ENCODE data around the gene FAM111B. TPM values are rescaled to one million over a fixed set of nuclear protein-coding genes. Genes with fewer than 3 reads are reported as not detected.
"Not testable (repeated sequence)": the region's sequence is repeated elsewhere in the genome, so short reads cannot be mapped to it uniquely, and the experiment has no call there.

The FAM111B gene
- total and polyA plus RNA-seq, 8 donors = 0.05 to 0.73 (median 0.19) TPM; not detected in 1

- intact Hi-C loops (cut with DNase I) = no loop called here
- no peak for FAIRE-seq
- Histone ChIP-seq H3K36me3 (no peaks in the 10 kb centered on the region), H3K9me3 (no peaks in the 10 kb centered on the region), H3K27me3 (peaks cover 0 to 5% (median 2%) of the 10 kb centered on the region in 4 donors), H3K4me1 (no peaks in the 10 kb centered on the region), H3K27ac (no peak overlapping the region), H3K4me3 (no peak overlapping the region)
- WGBS, 2 donors = 84 to 90% methylated on average over 4 of the region's 4 CpGs
- ATAC-seq = no peak
- no peak for TF ChIP-seq CTCF (IDR thresholded peaks at IDR 0.05)
- DNase-seq = no peak
These were observed 18.9 kb upstream of the FAM111B start for GRCh38 chr11:59088162-59088561.

GRCh38 chr11:59093576-59093975, 13.5 kb upstream of the FAM111B start:
- H3K36me3 ChIP-seq; FAIRE-seq; DNase-seq; H3K27ac ChIP-seq; intact Hi-C loops (cut with DNase I); H3K9me3 ChIP-seq; H3K4me3 ChIP-seq; H3K27me3 ChIP-seq; ATAC-seq; H3K4me1 ChIP-seq: not testable (repeated sequence)

DNA sequence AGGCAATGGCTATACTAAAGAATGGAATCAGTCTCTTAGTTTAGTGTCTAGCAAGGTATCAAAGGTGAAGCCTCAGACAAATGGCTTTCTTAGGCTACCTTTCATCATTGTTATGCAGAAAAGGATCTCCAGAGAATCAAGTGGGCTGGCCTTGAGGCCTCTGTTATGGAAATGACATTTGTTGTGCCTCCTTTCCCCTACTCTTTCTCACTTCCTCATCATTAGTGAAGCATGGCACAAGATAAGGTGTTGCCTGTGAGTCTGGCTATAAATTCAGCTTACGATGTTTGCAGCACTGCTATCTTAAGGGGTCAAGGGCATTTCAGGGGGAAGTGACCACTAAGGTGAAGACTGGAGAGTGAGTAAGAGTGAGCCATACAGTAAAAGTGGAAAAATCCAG, 11.8 kb upstream of the FAM111B start:
- H3K4me3 ChIP-seq; H3K27me3 ChIP-seq; H3K27ac ChIP-seq; DNase-seq; H3K9me3 ChIP-seq; H3K4me1 ChIP-seq; ATAC-seq; intact Hi-C loops (cut with DNase I); FAIRE-seq; H3K36me3 ChIP-seq: not testable (repeated sequence)
- 38 to 41% methylated on average over 1 of the region's 1 CpG for WGBS, 2 donors

DNA sequence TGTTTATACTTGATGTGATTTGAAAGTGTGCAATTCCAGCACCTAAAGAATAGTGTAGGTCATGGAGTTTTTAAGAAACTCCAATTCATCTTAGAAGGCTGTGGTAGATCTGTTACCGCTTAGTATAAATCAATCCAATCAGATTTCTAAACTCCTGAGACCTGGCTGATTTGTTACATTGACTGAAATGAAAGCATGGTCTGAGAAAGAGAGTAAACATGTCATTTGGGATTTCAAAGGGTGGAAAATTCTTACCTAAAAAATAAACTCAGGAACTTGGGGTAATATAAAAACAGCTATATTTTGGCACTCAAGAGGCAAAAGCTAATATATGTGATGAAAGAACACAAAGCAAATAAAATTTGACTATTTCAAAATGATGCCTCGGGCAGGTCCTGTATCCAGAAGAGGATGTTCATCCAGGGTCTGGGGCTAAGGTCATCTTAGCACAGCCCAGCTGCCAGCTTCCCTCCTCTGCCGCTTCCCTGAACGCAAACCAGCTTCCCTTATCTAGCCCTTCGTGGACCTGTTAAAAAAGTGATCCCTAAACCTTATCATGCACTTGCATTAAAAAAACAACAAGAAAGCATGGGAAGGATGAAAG, 11.0 kb upstream of the FAM111B start:
- WGBS, 2 donors = 56 to 58% methylated on average over 5 of the region's 5 CpGs
- ATAC-seq; FAIRE-seq; H3K4me3 ChIP-seq; H3K27ac ChIP-seq; H3K36me3 ChIP-seq; DNase-seq; intact Hi-C loops (cut with DNase I); H3K27me3 ChIP-seq; H3K9me3 ChIP-seq; H3K4me1 ChIP-seq: not testable (repeated sequence)

DNA sequence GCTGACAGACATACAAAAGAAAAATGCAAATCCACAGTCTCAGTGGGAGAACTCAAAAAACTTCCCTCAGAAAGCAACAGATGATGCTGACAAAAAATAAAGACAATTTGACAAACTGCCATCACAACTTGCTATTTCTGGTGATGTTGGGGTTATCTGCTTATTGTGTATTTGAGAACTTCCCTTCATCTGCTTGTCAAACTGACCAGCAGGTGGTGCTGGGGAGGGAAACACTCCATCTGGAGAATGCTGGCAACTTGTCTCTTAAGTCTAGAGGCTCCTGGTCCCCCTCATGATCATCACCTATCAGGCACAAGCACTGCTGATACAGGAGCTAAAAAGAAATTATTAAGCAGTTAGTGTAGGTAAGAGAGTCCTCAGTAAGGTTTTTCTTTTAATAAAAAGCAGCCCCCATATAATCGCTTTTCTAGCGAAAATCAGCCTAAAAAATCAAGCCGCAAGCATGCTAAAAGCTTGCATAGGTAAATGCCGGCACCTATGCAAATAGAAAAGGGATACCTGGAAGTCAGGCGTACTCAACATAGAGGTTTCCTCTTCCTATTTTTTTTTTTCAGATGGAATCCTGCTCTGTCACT, 9.8 kb upstream of the FAM111B start:
- FAIRE-seq = no peak

GRCh38 chr11:59097938-59098337, 9.1 kb upstream of the FAM111B start:
- intact Hi-C loops (cut with DNase I); FAIRE-seq; H3K9me3 ChIP-seq; H3K27me3 ChIP-seq; H3K27ac ChIP-seq; DNase-seq; H3K4me1 ChIP-seq; H3K36me3 ChIP-seq; ATAC-seq; H3K4me3 ChIP-seq: not testable (repeated sequence)
- WGBS, 2 donors = 63 to 71% methylated on average over 8 of the region's 8 CpGs

More for the DNA sequence above, 9.8 kb upstream of the FAM111B start:
- intact Hi-C loops (cut with DNase I) = no loop called here
- H3K27me3 ChIP-seq = peaks cover 0 to 3% (median 0%) of the 10 kb centered on the region in 4 donors
- no peak overlapping the region for H3K4me3 ChIP-seq
- WGBS, 2 donors = 72 to 74% methylated on average over 5 of the region's 5 CpGs
- H3K27ac ChIP-seq = no peak overlapping the region
- ATAC-seq (peak in 3 of 4 donors; percentile 72 to 83 (median 78)), DNase-seq (peak in 5 of 6 donors; percentile 27 to 63 (median 44))
- no peaks in the 10 kb centered on the region for H3K9me3 ChIP-seq
- H3K4me1 ChIP-seq = no peaks in the 10 kb centered on the region
- no peaks in the 10 kb centered on the region for H3K36me3 ChIP-seq
- TF ChIP-seq CTCF (IDR thresholded peaks at IDR 0.05) = peak; percentile 43 to 63 (median 52)

- Histone ChIP-seq H3K27ac (no peak overlapping the region), H3K9me3 (no peaks in the 10 kb centered on the region), H3K4me1 (peaks cover 0 to 5% (median 4%) of the 10 kb centered on the region in 3 donors), H3K36me3 (no peaks in the 10 kb centered on the region), H3K4me3 (peak overlapping the region in 2 of 4 donors; percentile 22 to 37), H3K27me3 (peaks cover 0 to 3% (median 0%) of the 10 kb centered on the region in 4 donors)
- intact Hi-C loops (cut with DNase I) = no loop called here
- peak; percentile 37 to 62 (median 52) for ATAC-seq
- no peak for FAIRE-seq
- peak in 1 of 4 donors; percentile 14 for TF ChIP-seq CTCF (IDR thresholded peaks at IDR 0.05)
- WGBS, 2 donors = 8% methylated on average over 23 of the region's 23 CpGs
- peak; percentile 32 to 72 (median 56) for DNase-seq
These were observed 4.7 kb upstream of the FAM111B start for GRCh38 chr11:59102259-59102765.

- intact Hi-C loops (cut with DNase I); H3K27me3 ChIP-seq; H3K27ac ChIP-seq; ATAC-seq; H3K36me3 ChIP-seq; DNase-seq; FAIRE-seq; H3K4me1 ChIP-seq; H3K9me3 ChIP-seq: not testable (repeated sequence)
- WGBS, 2 donors = 27 to 29% methylated on average over 10 of the region's 10 CpGs
- H3K4me3 ChIP-seq = peak overlapping the region in 1 of 4 donors; percentile 60
These were observed 684 bp downstream of the FAM111B start for GRCh38 chr11:59107721-59108120.

Data from pancreas (tissue), 10 donors.